H1 (cell line): ENCODE measurements around the gene SLC30A10. TPM values are rescaled to one million over a fixed set of nuclear protein-coding genes. Genes with fewer than 3 reads are reported as not detected.

Source experiments
- BACH1 ChIP-seq: IDR thresholded peaks from 2 replicates; pipeline ENCODE4 v1.6.1; 2012; ENCODE audit warnings: low read length, improper control_type of control experiment
- KDM1A ChIP-seq: fragments of 200-600, 300-600 bp; sonication (generic); IDR thresholded peaks from 2 replicates; pipeline ENCODE4 v1.7.1; 2016; ENCODE audit warnings: mild to moderate bottlenecking, low read length, borderline replicate concordance
- NRF1 ChIP-seq: IDR thresholded peaks from 2 replicates; pipeline ENCODE4 v1.6.1; 2011; ENCODE audit warnings: mild to moderate bottlenecking, low read depth, low read length, improper control_type of control experiment
- POLR2A ChIP-seq, 2 experiments: IDR thresholded peaks; 1 replicate in 1 of 2; 2 replicates in 1 of 2; pipeline ENCODE4 v1.6.1; 2011; ENCODE audit warnings: low read depth in 2 of 2, low read length in 2 of 2, mild to moderate bottlenecking in 2 of 2; ENCODE audit errors: control extremely low read depth in 1 of 2
- RAD21 ChIP-seq, 2 experiments: IDR thresholded peaks in 1 of 2; conservative IDR thresholded peaks in 1 of 2; 2 replicates each; pipeline ENCODE4 v1.6.1; 2011; ENCODE audit warnings: low read depth in 2 of 2, low read length in 2 of 2, improper control_type of control experiment in 1 of 2, inconsistent platforms in 1 of 2, mild to moderate bottlenecking in 1 of 2, moderate library complexity in 1 of 2
- SP2 ChIP-seq: IDR thresholded peaks from 2 replicates; pipeline ENCODE4 v1.6.1; 2012; ENCODE audit warnings: mild to moderate bottlenecking, low read length, inconsistent platforms
- TCF12 ChIP-seq: IDR thresholded peaks from 2 replicates; pipeline ENCODE4 v1.6.1; 2011; ENCODE audit warnings: low read depth, mild to moderate bottlenecking, low read length
- YY1 ChIP-seq: IDR thresholded peaks from 2 replicates; pipeline ENCODE4 v1.6.1; 2011; ENCODE audit warnings: low read depth, mild to moderate bottlenecking, low read length
- polyA plus RNA-seq, 7 experiments: library from polyadenylated mRNA; depleted of rRNA in 3 of 7; stranded (reverse) in 5 of 7; unstranded in 2 of 7; fragments of >200 nt in 5 of 7; fragments of 200-250 nt in 2 of 7; gene quantifications; 1 replicate in 5 of 7; 2 replicates in 1 of 7; 4 replicates in 1 of 7; pipeline versions ENCODE4 v1.2.1 to v1.2.3, GENCODE V29; 2011 to 2013; ENCODE audit warnings: missing spikeins in 2 of 7, mixed read lengths in 2 of 7
- total RNA-seq: library from RNA; stranded (reverse); fragmentation: NEBNext Ultra II Directional; extraction: Animal tissue kit (Norgen Biotek cat#: 25700); gene quantifications from 2 replicates; pipeline ENCODE4 v1.2.1, GENCODE V29; 2021
- TF ChIP-seq, protein P1 (sequence below): IDR thresholded peaks from 2 replicates; pipeline ENCODE4 v1.6.1; 2012; ENCODE audit warnings: inconsistent platforms

SLC30A10 gene
- total and polyA plus RNA-seq, 2 of the 8 experiments (the other 6 are each of a cell fraction or from before 2014, with no cell fraction given): 0.23 to 0.61 TPM

- TF ChIP-seq, protein P1, sequence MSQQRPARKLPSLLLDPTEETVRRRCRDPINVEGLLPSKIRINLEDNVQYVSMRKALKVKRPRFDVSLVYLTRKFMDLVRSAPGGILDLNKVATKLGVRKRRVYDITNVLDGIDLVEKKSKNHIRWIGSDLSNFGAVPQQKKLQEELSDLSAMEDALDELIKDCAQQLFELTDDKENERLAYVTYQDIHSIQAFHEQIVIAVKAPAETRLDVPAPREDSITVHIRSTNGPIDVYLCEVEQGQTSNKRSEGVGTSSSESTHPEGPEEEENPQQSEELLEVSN: no peak
- TF ChIP-seq TCF12 (no peak), POLR2A (IDR thresholded peaks at IDR 0.05; ENCODE audit: control extremely low read depth in 1 of 2, low read depth in 2 of 2, low read length in 2 of 2) (no peak), SP2 (no peak), KDM1A (no peak), YY1 (no peak), BACH1 (no peak), RAD21 (IDR thresholded peaks at IDR 0.05 in 1 of 2, conservative IDR thresholded peaks at IDR 0.05 in 1 of 2; ENCODE audit: low read depth in 2 of 2, low read length in 2 of 2) (no peak), NRF1 (no peak)
Observed at GRCh38 chr1:219941179-219942118, 13.1 kb upstream of the SLC30A10 start (continued).
